ENCODE data around the gene PAK6.

The PAK6 gene

DNA sequence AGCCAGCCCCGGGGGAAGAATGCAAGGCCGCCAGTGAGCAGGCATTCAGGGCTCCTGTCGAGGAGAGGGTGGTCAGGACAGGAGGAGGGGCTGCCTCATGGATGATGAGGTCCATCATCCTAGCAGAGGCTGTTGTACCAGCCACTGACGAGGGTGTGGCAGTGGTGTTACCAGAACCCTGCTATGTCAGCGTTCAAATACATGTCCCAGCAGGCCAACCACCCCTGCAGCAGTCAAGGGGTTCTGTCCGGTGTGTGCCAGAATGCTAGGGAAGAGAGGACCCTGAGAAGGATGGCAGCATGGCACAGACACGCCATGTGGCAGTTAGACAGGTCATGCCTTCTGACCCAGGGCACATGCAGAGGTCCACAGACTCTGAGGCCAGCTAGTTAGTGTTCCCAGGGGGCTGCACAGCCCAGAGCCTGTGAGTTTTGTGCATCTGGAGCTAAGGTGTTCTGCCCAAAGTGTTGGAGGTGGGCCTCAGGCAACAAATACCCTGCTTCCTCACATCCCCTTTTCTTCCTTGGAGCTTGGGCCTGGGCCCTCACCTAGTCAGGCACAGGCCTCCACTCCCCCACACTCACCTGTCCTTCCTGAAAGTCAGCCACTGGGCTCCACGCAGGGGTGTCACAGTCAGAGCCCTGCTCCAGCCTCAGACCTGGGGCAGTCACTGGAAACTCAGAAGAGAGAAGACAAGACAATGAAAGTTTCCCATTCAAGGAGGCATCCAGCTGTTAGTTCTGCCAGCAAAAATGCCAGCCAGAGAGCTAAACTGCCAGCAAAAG lies 7.8 kb downstream of the PAK6 start:
- H3F3A ChIP-seq (ENCODE audit: control insufficient read depth, insufficient read depth), result no peaks in the 10 kb centered on the region
- H3K4me2 ChIP-seq (ENCODE audit: low read length), result no peak overlapping the region
- no peaks in the 10 kb centered on the region for H3K79me2 ChIP-seq (ENCODE audit: control insufficient read depth, low read length)
- no peaks in the 10 kb centered on the region for H3K9me3 ChIP-seq (ENCODE audit: control insufficient read depth, insufficient read depth, low read length)
- no peaks in the 10 kb centered on the region for H3K36me3 ChIP-seq (ENCODE audit: control insufficient read depth, low read length)
- H3K27ac ChIP-seq (ENCODE audit: low read depth, low read length), result no peak overlapping the region
- H4K20me1 ChIP-seq (ENCODE audit: control insufficient read depth, insufficient read depth, low read depth, low read length), result no peaks in the 10 kb centered on the region
- TF ChIP-seq, protein P1, sequence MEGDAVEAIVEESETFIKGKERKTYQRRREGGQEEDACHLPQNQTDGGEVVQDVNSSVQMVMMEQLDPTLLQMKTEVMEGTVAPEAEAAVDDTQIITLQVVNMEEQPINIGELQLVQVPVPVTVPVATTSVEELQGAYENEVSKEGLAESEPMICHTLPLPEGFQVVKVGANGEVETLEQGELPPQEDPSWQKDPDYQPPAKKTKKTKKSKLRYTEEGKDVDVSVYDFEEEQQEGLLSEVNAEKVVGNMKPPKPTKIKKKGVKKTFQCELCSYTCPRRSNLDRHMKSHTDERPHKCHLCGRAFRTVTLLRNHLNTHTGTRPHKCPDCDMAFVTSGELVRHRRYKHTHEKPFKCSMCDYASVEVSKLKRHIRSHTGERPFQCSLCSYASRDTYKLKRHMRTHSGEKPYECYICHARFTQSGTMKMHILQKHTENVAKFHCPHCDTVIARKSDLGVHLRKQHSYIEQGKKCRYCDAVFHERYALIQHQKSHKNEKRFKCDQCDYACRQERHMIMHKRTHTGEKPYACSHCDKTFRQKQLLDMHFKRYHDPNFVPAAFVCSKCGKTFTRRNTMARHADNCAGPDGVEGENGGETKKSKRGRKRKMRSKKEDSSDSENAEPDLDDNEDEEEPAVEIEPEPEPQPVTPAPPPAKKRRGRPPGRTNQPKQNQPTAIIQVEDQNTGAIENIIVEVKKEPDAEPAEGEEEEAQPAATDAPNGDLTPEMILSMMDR (IDR thresholded peaks at IDR 0.05; ENCODE audit: low read depth, low read length, poor library complexity, severe bottlenecking), result no peak
- no peak for TF ChIP-seq EZH2phosphoT487 (IDR thresholded peaks at IDR 0.05; ENCODE audit: borderline replicate concordance, low read length)
- no peak overlapping the region for H3K4me3 ChIP-seq (ENCODE audit: low read length)
- H3K9me2 ChIP-seq (replicated peaks; ENCODE audit: control insufficient read depth, low read length), result no peaks in the 10 kb centered on the region
- H3K27me3 ChIP-seq (ENCODE audit: control insufficient read depth, low read length), result peaks cover 10% of the 10 kb centered on the region; the same call in 1 of the 2 replicates
- H3K4me1 ChIP-seq (ENCODE audit: control insufficient read depth, low read length), result no peaks in the 10 kb centered on the region

DNA sequence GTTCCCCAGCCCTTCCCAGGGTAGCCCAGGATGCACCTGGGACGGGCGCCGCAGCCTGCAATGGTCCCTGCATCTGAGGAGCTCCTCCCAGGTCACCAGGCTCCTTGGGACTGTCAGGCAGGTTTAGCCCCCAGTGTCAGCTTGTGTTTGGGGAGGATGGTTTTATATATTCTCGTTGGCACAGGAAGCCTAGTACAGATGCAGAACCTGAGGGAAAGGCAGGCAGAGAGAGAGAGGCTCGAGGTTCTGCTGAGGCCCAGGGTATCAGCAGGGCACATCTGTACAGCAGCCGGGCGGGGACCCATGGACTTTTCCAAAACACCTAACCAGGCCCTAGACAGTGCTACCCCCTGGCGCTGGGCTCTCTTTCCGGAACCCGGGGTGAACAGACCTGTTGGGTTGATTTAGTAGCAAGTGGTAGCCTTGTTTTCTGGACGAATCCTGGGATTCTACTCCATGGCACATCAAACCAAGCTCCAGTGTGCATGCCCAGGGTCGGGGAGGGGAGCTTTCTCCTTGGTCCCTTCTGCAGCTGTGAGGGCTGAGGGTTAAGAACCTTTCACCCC lies 8.6 kb downstream of the PAK6 start:
- Histone ChIP-seq H3K27ac (ENCODE audit: low read depth, low read length) (no peak overlapping the region), H3K36me3 (ENCODE audit: control insufficient read depth, low read length) (no peaks in the 10 kb centered on the region), H3K4me2 (ENCODE audit: low read length) (no peak overlapping the region), H3K79me2 (ENCODE audit: control insufficient read depth, low read length) (no peaks in the 10 kb centered on the region), H3F3A (ENCODE audit: control insufficient read depth, insufficient read depth) (no peaks in the 10 kb centered on the region), H3K27me3 (ENCODE audit: control insufficient read depth, low read length) (peaks cover 18% of the 10 kb centered on the region), H3K4me3 (ENCODE audit: low read length) (no peak overlapping the region), H3K9me3 (ENCODE audit: control insufficient read depth, insufficient read depth, low read length) (no peaks in the 10 kb centered on the region), H3K9me2 (replicated peaks; ENCODE audit: control insufficient read depth, low read length) (no peaks in the 10 kb centered on the region), H3K4me1 (ENCODE audit: control insufficient read depth, low read length) (no peaks in the 10 kb centered on the region), H4K20me1 (ENCODE audit: control insufficient read depth, insufficient read depth, low read depth, low read length) (no peaks in the 10 kb centered on the region)
- TF ChIP-seq EZH2phosphoT487 (IDR thresholded peaks at IDR 0.05; ENCODE audit: borderline replicate concordance, low read length), result no peak
- TF ChIP-seq, protein P1 (IDR thresholded peaks at IDR 0.05; ENCODE audit: low read depth, low read length, poor library complexity, severe bottlenecking), result no peak

DNA sequence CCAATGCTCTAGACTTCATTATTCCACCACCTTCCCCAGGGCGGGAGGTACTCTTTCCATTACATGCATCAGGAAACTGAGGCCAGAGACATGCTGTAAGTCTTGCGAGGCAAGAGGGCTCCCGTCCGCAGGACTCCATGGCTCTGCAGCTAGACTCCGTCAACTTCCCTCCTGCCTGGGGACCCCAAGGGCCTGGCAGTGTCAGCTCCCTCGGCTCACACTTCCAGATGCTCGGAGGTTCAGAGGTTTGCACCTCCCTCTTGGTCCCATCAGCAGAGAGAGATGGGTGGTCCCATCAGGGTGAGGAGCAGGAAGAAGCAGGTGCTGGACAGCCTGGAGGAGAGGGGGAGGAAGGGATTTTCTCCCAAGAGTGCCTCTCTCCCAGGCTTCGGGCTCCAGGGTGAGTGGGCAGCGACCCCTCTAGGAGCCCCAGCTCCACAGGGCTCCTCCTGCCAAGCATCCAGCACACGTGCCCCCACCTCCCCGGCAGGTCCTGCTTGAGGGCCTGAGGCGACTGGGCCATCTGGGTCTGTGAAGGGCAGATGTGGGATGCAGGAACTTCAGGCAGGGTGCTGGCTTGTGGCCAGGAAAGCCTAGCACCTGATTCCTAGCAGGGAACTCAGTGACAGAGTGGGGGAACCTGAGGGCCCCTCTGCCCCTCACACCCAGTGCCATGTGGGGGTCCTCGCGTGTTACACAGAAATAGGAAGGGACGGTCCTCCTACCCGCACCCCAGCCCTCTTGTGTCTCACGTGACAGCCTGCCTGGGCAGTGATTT lies 9.3 kb downstream of the PAK6 start:
- no peaks in the 10 kb centered on the region for H3K9me2 ChIP-seq (replicated peaks; ENCODE audit: control insufficient read depth, low read length)
- no peak for TF ChIP-seq EZH2phosphoT487 (IDR thresholded peaks at IDR 0.05; ENCODE audit: borderline replicate concordance, low read length)
- TF ChIP-seq, protein P1 (IDR thresholded peaks at IDR 0.05; ENCODE audit: low read depth, low read length, poor library complexity, severe bottlenecking), result no peak
- H3K36me3 ChIP-seq (ENCODE audit: control insufficient read depth, low read length), result no peaks in the 10 kb centered on the region
- H3K79me2 ChIP-seq (ENCODE audit: control insufficient read depth, low read length), result no peaks in the 10 kb centered on the region
- no peaks in the 10 kb centered on the region for H3F3A ChIP-seq (ENCODE audit: control insufficient read depth, insufficient read depth)
- H4K20me1 ChIP-seq (ENCODE audit: control insufficient read depth, insufficient read depth, low read depth, low read length), result no peaks in the 10 kb centered on the region
- no peaks in the 10 kb centered on the region for H3K9me3 ChIP-seq (ENCODE audit: control insufficient read depth, insufficient read depth, low read length)
- H3K4me3 ChIP-seq (ENCODE audit: low read length), result no peak overlapping the region
- no peaks in the 10 kb centered on the region for H3K4me1 ChIP-seq (ENCODE audit: control insufficient read depth, low read length)
- H3K4me2 ChIP-seq (ENCODE audit: low read length), result no peak overlapping the region
- H3K27ac ChIP-seq (ENCODE audit: low read depth, low read length), result no peak overlapping the region
- H3K27me3 ChIP-seq (ENCODE audit: control insufficient read depth, low read length), result peaks cover 25% of the 10 kb centered on the region
